GM19043 (cell line): Measurements from ENCODE around the gene MCTP1.
A peak's percentile ranks its signal among the peaks of the same experiment; 100 is the strongest.

Experiments used
- ATAC-seq: cut with Tn5 transposase; IDR thresholded peaks from one replicate; pipeline ENCODE4 v1.9.1; 2021; ENCODE audit warnings: low read depth; ENCODE audit not compliant: unreplicated experiment

MCTP1 gene

DNA sequence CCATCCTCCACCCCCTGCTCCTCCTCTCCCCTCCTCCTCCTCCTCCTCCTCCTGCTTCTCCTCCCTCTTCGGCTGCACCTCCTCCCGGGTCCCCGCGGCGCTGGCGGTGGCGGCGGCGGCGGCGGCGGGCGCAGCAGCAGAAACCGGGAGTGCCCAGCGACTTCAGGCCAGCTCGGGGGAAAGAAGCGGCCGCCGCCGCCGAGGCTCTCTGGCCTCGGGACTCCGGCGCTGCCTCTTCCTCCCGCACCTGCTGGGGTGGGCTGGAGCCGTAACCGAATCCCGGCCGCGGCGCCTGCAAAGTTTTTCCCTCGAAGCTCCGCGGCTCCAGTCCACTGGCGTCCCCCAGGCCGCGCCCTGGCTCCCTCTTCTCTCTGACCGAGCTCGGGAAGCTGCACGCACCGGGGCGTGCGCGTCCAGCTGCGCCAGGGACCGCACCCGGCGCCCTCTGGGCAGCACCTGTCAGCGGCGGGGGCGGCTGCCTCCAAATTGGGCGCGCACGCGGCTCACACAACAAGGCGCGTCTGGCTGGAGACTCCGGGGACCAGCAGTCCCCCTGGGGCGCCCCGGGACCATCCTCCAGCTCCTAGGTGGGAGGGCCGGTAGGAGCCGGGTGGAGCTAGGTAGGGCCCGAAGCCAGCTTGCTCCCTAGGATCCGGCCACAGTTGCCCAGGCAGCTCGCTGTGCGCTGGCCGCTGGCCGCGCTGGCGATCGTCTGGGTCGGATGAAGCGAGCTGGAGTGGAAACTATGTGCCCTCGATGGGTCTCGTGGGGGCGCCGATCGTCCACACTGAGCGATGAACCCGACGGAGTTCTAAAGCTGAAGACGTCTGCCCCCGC lies at the start of gene MCTP1:
MCTP1 (minus strand) TSS at position 523 of the 837 bp plus-strand sequence.
- peak; percentile 28 for ATAC-seq

DNA sequence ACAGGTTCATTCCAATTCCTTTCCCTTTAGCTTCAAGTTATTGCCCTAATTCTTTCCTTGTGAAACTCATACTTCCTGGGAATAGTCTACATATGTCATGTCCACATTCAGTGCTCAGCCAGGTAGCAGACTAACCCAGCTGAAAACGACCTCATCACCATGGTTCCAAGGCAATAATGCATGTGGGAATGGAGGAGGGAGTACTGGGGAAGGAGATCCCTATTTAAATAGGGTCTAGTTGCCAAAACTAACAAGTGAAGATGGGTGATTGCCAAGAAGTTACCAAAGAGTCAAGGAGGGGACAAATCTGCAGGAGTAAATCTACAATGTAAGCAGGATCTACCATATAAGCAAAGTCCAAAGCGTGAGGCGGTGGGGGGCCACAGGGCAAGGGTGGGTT lies 47.3 kb upstream of the MCTP1 start:
- no peak for ATAC-seq

DNA sequence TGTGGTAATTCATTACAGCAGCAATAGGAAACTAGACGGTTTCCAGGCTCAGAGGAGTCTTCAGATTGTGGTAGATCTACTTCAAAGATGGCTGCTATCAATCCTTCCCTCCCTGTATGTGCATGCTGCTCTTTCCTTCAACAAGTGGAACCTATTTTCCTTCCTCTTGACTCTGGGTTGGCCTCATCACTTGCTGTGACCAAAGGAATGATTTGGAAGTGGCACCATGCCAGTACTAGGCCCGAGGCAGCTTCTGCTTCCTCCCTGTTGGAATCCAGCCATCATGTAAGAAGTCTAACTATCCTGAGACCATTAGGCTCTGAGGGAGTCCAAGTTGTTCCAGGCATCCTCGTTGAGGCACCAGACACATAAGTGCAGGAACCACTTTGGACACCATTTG lies 46.5 kb upstream of the MCTP1 start:
- no peak for ATAC-seq

DNA sequence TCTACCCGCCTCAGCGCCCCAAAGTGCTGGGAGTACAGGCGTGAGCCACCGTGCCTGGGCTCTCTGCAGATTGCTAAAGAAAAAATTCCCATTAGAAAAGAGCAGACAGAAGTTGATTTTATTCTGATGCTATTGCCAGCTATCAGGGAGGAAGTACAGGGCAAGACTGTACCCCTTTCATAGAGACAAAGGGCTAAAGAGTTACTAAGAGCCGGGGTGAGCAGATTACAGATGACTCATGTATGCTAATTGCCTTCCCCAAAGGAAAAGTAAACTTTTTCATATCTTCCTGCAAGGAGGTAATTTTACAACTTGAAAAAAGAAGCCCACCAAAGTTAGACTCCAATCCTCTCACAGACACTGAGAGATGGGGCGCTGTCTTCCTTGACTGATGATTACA lies 42.3 kb upstream of the MCTP1 start:
- no peak for ATAC-seq

DNA sequence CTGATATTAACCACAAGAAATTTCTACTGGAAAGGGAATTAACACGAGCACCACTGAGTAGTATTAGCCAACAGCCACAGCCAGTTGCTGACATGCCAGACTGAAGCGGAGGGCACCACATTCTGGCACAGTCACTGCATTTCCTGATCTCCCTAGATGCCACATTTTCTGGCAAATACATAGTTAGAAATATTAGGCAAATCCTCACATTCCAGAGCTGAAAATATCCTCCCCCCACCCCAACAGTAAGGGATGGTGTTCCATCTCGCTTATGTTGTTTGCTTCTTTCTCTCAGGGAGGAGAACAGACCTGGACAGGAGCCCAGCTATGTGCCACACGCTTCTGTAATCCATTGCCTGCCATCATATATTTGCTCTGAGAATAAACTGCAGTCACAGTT lies 32.8 kb upstream of the MCTP1 start:
- no peak for ATAC-seq

DNA sequence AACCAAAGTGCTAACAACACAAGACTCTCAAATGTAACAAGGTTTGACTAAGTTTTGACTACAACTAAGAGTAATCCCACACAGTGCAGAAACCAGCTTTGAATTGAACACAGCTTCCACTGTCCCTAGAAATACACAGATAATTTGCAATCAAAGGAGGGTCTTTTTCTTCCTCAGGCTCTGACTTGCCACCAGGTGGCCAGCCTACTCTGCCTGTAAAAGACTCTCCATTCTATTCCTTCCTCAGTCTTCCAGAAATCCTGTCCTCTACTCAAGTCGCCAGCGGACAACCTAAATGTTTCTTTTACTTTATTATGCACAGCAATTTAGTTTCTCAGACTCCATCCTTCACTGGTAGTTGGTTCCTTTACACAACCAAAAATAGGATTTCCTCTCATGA lies 32.2 kb upstream of the MCTP1 start:
- no peak for ATAC-seq

DNA sequence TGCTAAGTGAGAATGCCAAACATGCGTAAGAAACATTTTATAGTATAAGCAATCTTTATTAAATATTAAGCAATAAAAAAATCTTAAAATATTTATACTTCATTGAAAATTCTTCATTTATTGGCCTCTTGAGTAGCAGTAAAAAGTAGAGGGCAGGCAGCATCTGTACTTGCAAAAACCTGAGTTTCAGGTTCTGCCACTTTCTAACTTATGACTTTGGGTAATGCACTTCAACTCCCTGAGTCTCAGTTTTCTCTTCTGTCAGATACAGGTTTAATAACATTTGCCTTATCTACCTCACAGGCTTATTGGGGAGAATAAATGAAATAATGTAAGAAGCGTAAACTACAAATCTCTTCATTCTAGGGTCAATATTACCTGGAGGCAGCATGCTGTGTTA lies 19.8 kb upstream of the MCTP1 start:
- no peak for ATAC-seq

DNA sequence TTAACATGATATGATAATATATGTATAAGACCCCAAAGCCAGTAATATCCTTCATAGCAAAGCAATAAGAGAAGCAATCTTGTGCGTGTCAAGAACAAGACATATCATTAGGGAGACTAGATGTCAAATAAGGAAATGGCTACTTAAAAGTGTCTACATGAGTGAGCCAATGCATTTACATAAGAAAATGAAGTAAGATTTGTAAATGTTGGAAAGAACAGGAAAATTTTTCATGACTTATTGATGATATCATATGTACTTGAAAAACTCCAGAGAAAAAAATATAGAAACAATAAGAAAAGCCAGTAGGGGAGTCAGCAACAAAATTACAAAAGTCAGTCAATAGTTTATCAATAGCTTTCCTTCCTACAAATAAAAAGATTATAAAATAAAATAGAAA lies 13.8 kb upstream of the MCTP1 start:
- no peak for ATAC-seq

DNA sequence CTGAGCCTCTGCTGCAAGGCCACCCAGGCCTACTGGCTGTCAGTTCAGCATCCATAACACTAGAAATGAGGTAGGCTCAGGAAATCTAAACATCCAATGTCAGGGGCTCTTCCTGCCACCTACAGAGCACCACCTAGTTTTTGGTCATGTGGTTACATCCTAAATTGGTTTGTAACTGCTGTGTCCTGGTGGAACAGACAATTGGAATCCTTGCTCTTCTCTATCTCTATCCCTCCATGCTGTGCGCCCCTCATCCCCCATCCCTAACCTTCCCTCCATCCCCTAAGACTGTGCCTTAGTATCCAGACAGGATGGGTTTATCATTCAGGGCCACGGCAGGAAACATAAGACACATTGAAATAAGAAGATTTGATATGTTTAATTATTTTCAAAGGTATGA lies 11.4 kb upstream of the MCTP1 start:
- ATAC-seq, result no peak

DNA sequence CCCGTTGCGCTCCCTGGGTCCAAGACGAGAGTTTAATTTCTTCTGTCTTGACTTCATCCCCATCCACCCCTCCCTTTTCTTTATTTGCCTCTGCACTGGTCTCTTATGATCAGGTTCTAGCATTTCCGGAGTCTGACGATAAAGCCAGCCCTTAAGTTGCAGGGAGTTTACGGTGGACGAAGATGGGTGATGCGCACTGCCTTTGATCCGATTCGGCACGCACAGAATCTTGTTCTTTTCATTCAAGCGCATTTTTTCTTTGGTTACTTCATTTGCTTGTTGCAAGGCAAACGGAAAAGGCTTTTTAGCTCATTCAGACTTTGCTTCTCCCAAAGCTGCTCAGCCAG lies 488 bp upstream of the MCTP1 start:
- ATAC-seq, result no peak

DNA sequence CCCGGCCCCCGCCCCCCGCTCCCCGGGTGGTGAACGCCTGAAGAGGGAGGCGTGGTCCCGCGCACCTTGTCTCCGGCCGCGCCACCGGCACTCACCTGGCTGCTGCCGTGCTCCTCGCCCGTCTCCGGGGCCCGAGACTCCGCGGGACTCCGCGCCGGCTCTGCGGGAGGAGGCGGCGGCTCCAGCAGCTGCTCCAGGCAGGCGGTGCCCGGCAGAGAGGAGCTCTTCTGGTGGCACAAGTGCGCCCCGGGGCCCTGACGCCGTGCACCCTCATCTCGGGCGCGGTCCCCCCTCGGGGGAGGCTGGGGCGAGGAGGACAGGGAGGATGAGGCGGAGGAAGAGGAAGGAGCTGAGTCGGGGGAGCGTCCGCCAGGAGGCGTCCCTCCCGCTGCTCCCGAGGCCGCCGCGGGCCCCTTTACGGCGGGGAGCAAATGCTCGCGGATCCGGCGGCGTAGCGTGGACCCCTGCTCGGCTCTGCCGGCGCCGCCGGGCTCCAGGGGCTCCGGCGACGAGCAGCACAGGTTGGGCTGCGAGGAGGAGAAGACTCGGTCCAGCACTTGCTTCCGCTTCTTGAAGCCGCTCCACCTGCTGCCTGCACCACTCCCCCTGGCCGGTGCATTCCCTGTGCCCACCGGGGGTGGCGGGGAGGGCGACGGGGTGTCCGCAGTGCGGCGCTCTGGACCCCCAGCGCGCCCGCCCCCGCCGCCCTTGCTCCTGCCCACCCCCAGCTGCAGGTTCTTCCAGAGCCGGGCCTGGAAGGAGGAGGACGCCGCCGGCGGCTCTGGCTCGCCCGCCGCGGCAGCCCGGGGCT lies 928 bp downstream of the MCTP1 start:
- ATAC-seq, result peak; percentile 43

DNA sequence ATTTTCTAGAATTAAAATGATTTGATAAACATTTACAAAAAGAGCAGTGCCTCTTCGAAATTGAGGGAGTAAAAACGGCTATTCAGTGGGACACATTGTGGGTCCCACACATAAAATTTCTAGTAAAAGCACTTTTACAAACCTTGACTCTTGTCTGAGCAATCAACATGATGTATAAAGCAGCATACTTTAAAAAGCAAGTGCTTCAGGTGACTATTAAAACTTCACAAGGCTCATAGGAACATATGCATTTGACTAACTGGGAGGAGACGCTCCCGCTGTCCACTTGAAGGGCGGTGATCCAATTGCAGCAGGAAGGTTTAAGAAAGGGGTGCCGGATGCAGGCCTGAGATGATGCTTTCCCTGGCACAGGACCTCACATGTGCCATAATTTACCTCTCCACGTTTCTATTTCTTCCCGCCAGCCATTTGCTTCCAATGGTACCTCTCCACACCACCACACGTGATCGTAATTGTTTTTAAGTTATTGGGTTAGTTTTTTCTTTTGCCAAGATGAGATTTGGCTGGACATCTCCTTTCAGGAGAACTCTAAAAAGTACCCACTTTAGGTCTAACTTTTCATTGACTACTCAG lies 1.8 kb downstream of the MCTP1 start:
- no peak for ATAC-seq

DNA sequence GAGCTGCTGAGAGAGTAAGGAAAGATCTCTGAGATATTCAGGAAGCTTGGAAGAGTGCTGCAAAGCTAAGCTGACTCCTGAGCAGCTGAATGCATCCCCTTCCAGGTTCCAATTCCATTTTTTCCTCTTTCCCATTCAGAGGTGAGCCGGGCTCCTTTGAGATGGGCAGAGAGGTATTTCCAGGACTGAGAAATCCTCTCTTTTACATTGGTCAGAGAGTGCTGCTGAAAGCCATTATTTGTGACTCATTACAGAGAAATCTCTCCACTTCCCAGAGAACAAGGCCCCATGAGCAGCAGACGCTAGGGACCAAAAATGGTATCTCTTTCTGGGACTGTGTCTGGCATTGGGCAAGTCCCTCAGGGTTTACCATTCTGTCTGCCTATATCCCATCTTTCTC lies 3.7 kb downstream of the MCTP1 start:
- ATAC-seq, result no peak

DNA sequence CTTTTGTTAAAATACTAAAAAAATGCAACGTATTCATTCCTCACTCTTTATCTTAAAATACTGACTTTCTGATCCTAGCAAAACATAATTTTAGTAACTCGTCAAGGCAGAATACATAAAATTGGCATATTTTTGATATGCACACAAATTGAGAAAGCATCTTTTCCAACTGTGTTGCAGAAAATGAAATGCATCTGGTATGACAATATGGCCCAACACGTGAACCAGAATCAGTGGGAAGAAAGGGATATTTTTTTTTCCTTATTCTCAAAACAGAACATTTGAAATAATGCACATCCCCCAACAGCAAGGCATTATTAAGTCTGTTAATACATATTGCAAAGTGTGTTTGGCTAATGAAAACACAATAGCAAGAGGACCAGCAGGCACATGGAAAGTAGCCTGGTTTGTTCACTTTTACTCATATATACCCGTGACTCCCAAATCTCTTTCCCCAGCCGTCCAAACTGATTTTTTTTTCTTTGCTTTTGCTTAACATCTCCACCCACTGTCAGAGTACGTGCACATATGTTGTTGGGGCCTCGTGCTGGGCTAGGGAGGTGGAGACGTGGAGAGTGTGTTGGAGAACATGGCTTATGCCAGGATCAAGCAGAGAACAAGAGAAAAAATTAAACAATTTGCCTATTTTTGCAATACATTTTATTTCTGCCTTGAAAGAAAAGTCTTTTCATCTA lies 4.3 kb downstream of the MCTP1 start:
- no peak for ATAC-seq

DNA sequence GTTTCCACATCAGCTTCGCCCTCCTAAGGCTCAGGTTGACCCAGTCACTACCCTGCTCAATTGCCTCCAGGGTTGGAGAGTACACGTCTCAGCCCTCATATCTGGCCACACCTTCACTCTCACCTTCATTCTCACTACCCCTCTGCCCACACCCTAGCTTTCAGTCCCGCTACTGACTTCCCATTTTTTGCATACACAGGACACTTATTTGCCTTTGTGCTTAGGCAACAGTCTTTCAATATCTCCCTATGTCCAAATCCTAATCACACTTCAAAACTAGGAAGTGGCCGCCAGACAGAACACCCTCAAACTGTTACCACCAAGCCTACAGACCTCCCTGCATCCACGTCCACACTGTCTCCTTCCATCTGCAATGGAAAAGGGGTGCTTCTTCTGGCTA lies 10.9 kb downstream of the MCTP1 start:
- ATAC-seq, result no peak

DNA sequence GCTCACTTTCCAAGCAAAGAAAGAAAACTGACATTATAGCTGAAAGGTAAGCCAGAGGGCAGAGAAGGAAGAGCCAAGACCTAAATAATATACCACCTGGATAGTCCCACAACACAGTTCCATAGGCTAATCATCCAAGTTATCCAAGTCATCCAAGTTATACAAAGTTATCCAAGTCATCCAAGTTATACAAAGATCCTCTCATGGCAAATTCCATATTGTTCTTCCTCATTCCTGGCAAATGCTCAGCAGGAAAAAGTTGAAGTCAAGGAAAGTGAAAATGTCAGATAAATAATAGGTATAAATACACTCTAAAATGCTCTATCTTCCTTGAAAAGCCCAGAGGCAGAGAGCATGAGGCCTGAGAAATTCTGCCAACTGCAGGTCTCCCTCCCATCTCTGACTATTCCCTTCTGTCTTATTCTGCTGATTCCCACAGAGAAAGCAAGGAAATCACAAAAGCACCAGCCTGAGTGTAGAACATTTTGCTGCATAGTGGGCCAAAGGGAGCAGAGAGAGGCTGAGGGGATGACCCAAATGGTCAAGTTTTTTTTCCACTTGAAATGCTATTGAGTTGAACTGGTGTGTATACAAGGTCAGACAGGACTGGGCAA lies 12.5 kb downstream of the MCTP1 start:
- no peak for ATAC-seq

DNA sequence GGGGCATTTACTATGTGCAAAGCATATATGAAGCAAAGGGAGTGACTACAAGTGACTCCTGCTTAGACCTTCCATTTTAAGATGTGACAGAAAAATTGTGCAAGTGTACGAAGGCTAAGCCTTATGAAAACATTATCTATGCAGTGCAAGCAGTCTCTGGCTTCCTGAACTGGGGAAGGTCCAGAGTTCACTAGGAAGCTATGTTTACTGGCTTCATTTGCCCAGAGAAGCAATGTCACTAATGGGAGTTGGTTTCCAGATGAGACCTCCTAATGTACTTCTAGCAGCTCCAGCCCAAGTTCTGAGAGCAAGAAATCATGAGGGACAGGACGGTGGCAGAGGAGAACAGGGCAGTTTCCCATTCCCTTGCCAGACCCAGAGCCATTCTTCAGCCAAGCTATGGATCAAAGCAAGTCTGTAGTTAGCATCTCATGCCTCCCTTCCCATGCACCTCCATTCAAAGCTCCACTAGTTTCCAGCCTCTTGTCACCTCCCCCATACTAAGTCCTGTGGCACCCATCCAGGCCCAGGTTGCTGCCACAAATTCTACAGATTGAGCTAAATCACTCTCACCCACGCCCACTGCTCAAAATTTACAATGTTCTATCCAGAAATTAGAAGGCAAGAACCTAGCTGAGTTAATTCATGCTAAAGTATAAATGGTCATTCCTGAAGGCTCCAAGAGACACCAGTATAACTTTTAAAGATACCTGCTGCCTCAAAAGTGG lies 21.8 kb downstream of the MCTP1 start:
- ATAC-seq, result no peak

DNA sequence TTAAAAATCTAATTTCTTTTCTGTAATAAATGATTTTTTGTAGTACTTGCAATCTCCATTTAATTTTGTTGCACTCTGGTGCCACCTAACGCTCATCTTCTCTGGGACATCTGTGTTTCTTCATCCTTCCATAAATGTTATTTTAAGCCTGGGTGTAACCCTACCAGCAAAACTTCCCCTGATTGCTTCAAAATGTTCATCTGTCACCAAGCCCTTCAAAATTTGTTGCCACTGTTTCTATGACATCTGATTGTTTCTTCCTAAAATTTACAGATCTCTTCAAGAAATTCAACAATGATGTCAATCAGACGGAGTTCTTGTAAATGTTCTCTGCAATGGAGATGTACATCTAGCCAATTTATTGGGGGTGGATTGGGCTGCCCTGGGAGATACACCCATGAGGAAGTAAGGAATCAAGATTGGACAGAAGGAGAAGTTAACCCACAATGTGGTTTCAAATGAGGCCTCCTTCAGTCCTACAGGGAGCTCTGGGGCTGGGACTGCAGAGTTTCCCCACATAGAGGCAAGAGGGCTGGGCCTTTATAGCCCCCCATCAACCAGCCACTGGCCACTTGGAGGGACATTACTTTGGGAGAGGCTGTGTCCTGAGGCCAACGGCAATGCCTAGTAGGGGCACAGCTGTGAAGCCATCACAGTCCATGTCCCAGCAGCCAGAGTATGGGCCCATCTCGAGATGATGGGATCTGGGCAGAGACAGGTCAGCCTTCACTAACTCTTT lies 23.3 kb downstream of the MCTP1 start:
- ATAC-seq, result no peak

DNA sequence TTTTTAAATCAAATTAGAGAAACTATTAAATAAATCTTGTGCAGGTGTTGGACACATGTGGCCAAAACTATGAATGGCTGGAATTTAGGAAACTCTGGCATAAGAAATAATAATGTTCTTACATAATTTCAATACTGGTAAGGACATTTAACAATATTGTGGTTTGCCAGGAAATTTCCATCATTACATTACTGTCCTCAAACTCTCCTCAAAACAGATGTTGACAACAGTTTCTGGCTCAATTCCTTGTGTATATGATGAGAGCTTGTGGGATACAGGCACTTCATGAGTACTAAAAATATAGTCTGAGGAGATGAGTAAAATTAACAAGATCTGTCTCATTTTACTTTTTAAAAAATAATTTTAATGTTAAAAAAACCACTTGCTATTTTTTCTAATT lies 27.9 kb downstream of the MCTP1 start:
- ATAC-seq, result no peak
